Stomach (tissue), 9 donors: ENCODE results near the gene ULBP3. TPM values are rescaled to one million over a fixed set of nuclear protein-coding genes. Genes with fewer than 3 reads are reported as not detected.
"Not testable (repeated sequence)": the region's sequence is repeated elsewhere in the genome, so short reads cannot be mapped to it uniquely, and the experiment has no call there.

Experiments used
- DNase-seq, 2 donors: peaks; one replicate each; pipeline versions ENCODE4 v3.0.0 to v3.0.0-alpha.2; 2013 to 2019
- H3K27ac ChIP-seq, 5 donors: fragments of 200-600 bp in 4 of 5; sonication (generic) in 4 of 5; one replicate each; pipeline ENCODE4 v1.5.1; 2013 to 2019; ENCODE audit warnings: mild to moderate bottlenecking in 1 of 5, moderate library complexity in 1 of 5
- H3K27me3 ChIP-seq, 3 donors: fragments of 200-600 bp; sonication (generic); one replicate each; pipeline ENCODE4 v1.5.1; 2017 to 2019; ENCODE audit warnings: mixed run types in 1 of 3
- H3K36me3 ChIP-seq, 4 donors: fragments of 200-600 bp; sonication (generic); 1 replicate in 3 of 4; 2 replicates in 1 of 4; pipeline ENCODE4 v1.5.1; 2016 to 2019
- H3K4me1 ChIP-seq, 4 donors: fragments of 200-600 bp; sonication (generic); one replicate each; pipeline ENCODE4 v1.5.1; 2016 to 2019
- H3K4me3 ChIP-seq, 4 donors: fragments of 200-600 bp; sonication (generic) in 3 of 4; one replicate each; pipeline ENCODE4 v1.5.1; 2016 to 2019; ENCODE audit warnings: mild to moderate bottlenecking in 1 of 4
- H3K9me3 ChIP-seq, 4 donors: fragments of 200-600 bp; sonication (generic); one replicate each; pipeline ENCODE4 v1.5.1; 2016 to 2019
- WGBS, 5 donors: extraction: QIAGEN DNeasy Blood & Tissue Kit in 3 of 5; methylation state at CpG; one replicate each; pipeline versions ENCODE4 v1.1.5 to v1.1.7; 2013 to 2018; 5-methylcytosine and 5-hydroxymethylcytosine counted together
- intact Hi-C: fragments of 100-400 bp; cut with DNase I; formaldehyde crosslinking; loops from one replicate; pipeline ENCODE4 v1.15.1; 2023; ENCODE audit warnings: low total_unique reads
- polyA plus RNA-seq, 3 donors: library from polyadenylated mRNA; stranded (reverse); fragments of 200-250 nt; gene quantifications; one replicate each; pipeline ENCODE4 v1.2.3, GENCODE V29; 2013
- total RNA-seq, 5 donors: library from RNA; depleted of rRNA; stranded (reverse); fragments of >200 nt; gene quantifications; one replicate each; pipeline versions ENCODE4 v1.1.0 to v1.2.3, GENCODE V29; 2014 to 2016
- donor health status: healthy with polysubstance abuse.
- donor health status: Bipolar disorder and iron deficiency.
- donor health status: healthy.

ULBP3 gene
- total and polyA plus RNA-seq, 8 donors, result 0.20 to 4.6 (median 1.2) TPM; not detected in 3

DNA sequence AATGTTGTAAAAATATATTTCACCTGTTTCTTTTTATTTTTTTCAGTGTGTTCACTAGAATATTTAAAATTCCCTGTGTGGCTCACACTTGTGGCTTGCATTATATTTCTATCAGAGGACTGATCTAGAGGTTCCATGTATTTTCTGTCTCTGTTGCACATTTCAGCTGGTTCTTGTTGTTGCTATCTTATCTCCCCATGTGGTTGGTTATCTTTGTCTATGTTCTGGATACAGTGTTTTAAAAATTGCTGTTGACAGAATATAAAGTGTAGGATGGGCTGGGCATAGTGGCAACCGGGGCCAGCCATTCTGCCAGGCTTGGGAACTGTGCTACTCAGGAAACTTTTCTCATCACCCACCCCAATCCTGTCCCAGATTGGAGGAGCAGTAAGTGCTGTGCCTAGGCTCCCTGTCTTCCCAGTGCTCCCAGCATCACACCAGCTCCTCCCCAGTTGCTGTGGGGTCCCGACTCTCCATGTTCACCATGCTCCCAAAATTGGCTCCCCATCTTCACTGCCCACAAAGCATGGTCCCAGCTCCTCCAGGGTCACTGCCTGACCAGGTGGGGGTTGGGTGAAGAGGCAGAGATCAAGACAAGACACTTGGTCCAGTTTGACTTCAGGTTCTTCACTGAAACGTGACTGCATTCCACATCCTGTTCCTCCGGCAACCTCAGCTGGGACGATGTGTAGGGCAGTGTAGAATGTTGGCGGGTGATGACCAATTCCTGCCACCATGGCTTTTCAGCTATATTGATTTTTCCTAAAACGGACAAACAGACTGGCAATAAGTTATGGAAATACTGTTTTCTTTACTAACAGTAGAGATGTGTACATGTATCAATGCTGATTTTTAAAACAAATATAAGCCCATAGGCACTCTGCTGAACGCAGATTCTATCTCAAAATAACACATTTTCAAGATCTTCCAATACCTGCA is 55.8 kb downstream of the ULBP3 start:
- H3K4me3 ChIP-seq, intact Hi-C loops, H3K9me3 ChIP-seq, DNase-seq, H3K27ac ChIP-seq, H3K36me3 ChIP-seq: not testable (repeated sequence)
- Histone ChIP-seq H3K4me1 (peaks cover 4 to 19% (median 11%) of the 10 kb centered on the region in 4 donors), H3K27me3 (peaks cover 12 to 96% (median 61%) of the 10 kb centered on the region in 3 donors)
- 26 to 44% (median 40%) methylated on average over 8 of the region's 8 CpGs for WGBS, 5 donors

Other genes starting within 250 kb of the ULBP3 start
- gene LRP11, start 204.8 kb downstream of the ULBP3 start, total RNA-seq, result 10 to 100 TPM in 3 of 5 donors, 1 to 10 TPM in 2; 1.8 to 80.8 (median 23.9) TPM
- gene LRP11, start 204.8 kb downstream of the ULBP3 start, polyA plus RNA-seq, result 10 to 100 TPM in 1 of 3 donors, 1 to 10 TPM in 2; 2.0 to 18.1 (median 7.4) TPM
- gene RAET1E, start 171.0 kb downstream of the ULBP3 start, total RNA-seq, result not detected
- 1 to 10 TPM in 1 of 3 donors, under 1 TPM in 1, not detected in 1; 0.19 to 2.6 TPM for gene RAET1E, start 171.0 kb downstream of the ULBP3 start, polyA plus RNA-seq
- under 1 TPM in 1 of 5 donors, not detected in 4; 0.89 TPM for gene RAET1G, start 146.0 kb downstream of the ULBP3 start, total RNA-seq
- 1 to 10 TPM in 1 of 3 donors, not detected in 2; 3.1 TPM for gene RAET1G, start 146.0 kb downstream of the ULBP3 start, polyA plus RNA-seq
- 1 to 10 TPM in 1 of 5 donors, not detected in 4; 1.4 TPM for gene ULBP2, start 127.1 kb downstream of the ULBP3 start, total RNA-seq
- under 1 TPM in 2 of 3 donors, not detected in 1; 0.31 to 0.43 TPM for gene ULBP2, start 127.1 kb downstream of the ULBP3 start, polyA plus RNA-seq
- gene ULBP1, start 105.2 kb downstream of the ULBP3 start, total RNA-seq, result 1 to 10 TPM in 1 of 5 donors, not detected in 4; 1.3 TPM
- under 1 TPM in 1 of 3 donors, not detected in 2; 0.03 TPM for gene ULBP1, start 105.2 kb downstream of the ULBP3 start, polyA plus RNA-seq
- gene RAET1L, start 43.6 kb downstream of the ULBP3 start, total RNA-seq, result not detected
- 1 to 10 TPM in 2 of 3 donors, not detected in 1; 1.1 to 5.0 TPM for gene RAET1L, start 43.6 kb downstream of the ULBP3 start, polyA plus RNA-seq
- gene PPP1R14C, start 73.9 kb upstream of the ULBP3 start, total RNA-seq, result 10 to 100 TPM in 1 of 5 donors, 1 to 10 TPM in 1, under 1 TPM in 1, not detected in 2; 0.55 to 13.8 (median 9.8) TPM
- 1 to 10 TPM in 1 of 3 donors, under 1 TPM in 1, not detected in 1; 0.25 to 4.1 TPM for gene PPP1R14C, start 73.9 kb upstream of the ULBP3 start, polyA plus RNA-seq